ENCODE data around the gene ZFYVE28.

GRCh38 chr4:2426069-2426397, 7.6 kb upstream of the ZFYVE28 start:
- TF ChIP-seq GATA2 (IDR thresholded peaks at IDR 0.05; ENCODE audit: low read depth, low read length), result no peak
- TF ChIP-seq GATA3 (IDR thresholded peaks at IDR 0.05; ENCODE audit: low read depth, low read length), result no peak

Data from SH-SY5Y (cell line).